ENCODE measurements around the gene TOR1B.
A peak's percentile ranks its signal among the peaks of the same experiment; 100 is the strongest.

The TOR1B gene

DNA sequence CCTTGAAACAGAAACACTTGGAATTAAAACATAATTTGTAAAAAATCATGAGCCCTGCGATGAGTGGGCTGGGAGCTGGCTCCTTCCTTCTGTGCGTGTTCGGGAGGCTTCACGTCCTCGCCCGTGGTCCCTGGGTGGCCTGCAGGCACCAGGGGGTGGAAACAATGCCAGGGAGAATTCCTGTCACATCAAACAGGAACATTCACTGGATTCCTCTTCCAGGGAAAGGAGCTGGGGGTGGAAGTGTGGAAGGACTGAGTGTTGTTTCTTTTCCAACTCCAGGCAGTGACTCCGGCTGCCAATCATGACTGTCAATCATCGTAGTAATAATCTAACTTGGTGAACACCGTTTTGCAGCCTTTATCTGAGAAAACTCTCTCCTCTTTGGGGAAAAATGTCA is 10.7 kb downstream of the TOR1B start:
- H3K4me1 ChIP-seq (ENCODE audit: control insufficient read depth, insufficient read depth, low read length), result no peaks in the 10 kb centered on the region
- H3K27ac ChIP-seq (ENCODE audit: low read length), result no peak overlapping the region
- no peak overlapping the region for H3K9ac ChIP-seq (ENCODE audit: low read length in 2 of 2)
- H3K9me3 ChIP-seq (ENCODE audit: control insufficient read depth in 2 of 2, low read length in 2 of 2), result no peaks in the 10 kb centered on the region
- no peak overlapping the region for H3K4me3 ChIP-seq (ENCODE audit: low read length in 2 of 2)
- H3K36me3 ChIP-seq (ENCODE audit: control insufficient read depth in 2 of 2, insufficient read depth in 2 of 2, low read length in 2 of 2), result peaks cover 36 to 58% of the 10 kb centered on the region in 2 donors
- no peaks in the 10 kb centered on the region for H3K27me3 ChIP-seq (ENCODE audit: control insufficient read depth in 1 of 2, insufficient read depth in 2 of 2, low read length in 2 of 2)

- Histone ChIP-seq H3K4me1 (ENCODE audit: control insufficient read depth, insufficient read depth, low read length) (no peaks in the 10 kb centered on the region), H3K9ac (ENCODE audit: low read length in 2 of 2) (no peak overlapping the region), H3K4me3 (ENCODE audit: low read length in 2 of 2) (no peak overlapping the region), H3K27me3 (ENCODE audit: control insufficient read depth in 1 of 2, insufficient read depth in 2 of 2, low read length in 2 of 2) (no peaks in the 10 kb centered on the region), H3K9me3 (ENCODE audit: control insufficient read depth in 2 of 2, low read length in 2 of 2) (no peaks in the 10 kb centered on the region), H3K27ac (ENCODE audit: low read length) (no peak overlapping the region), H3K36me3 (ENCODE audit: control insufficient read depth in 2 of 2, insufficient read depth in 2 of 2, low read length in 2 of 2) (peaks cover 39 to 55% of the 10 kb centered on the region in 2 donors)
Observed at GRCh38 chr9:129814432-129815223, 11.6 kb downstream of the TOR1B start.

GRCh38 chr9:129815278-129815677 is 12.3 kb downstream of the TOR1B start:
- Histone ChIP-seq H3K36me3 (ENCODE audit: control insufficient read depth in 2 of 2, insufficient read depth in 2 of 2, low read length in 2 of 2) (peaks cover 36 to 55% of the 10 kb centered on the region in 2 donors), H3K4me1 (ENCODE audit: control insufficient read depth, insufficient read depth, low read length) (no peaks in the 10 kb centered on the region), H3K27ac (ENCODE audit: low read length) (no peak overlapping the region), H3K4me3 (ENCODE audit: low read length in 2 of 2) (no peak overlapping the region), H3K27me3 (ENCODE audit: control insufficient read depth in 1 of 2, insufficient read depth in 2 of 2, low read length in 2 of 2) (no peaks in the 10 kb centered on the region), H3K9ac (ENCODE audit: low read length in 2 of 2) (no peak overlapping the region), H3K9me3 (ENCODE audit: control insufficient read depth in 2 of 2, low read length in 2 of 2) (no peaks in the 10 kb centered on the region)

DNA sequence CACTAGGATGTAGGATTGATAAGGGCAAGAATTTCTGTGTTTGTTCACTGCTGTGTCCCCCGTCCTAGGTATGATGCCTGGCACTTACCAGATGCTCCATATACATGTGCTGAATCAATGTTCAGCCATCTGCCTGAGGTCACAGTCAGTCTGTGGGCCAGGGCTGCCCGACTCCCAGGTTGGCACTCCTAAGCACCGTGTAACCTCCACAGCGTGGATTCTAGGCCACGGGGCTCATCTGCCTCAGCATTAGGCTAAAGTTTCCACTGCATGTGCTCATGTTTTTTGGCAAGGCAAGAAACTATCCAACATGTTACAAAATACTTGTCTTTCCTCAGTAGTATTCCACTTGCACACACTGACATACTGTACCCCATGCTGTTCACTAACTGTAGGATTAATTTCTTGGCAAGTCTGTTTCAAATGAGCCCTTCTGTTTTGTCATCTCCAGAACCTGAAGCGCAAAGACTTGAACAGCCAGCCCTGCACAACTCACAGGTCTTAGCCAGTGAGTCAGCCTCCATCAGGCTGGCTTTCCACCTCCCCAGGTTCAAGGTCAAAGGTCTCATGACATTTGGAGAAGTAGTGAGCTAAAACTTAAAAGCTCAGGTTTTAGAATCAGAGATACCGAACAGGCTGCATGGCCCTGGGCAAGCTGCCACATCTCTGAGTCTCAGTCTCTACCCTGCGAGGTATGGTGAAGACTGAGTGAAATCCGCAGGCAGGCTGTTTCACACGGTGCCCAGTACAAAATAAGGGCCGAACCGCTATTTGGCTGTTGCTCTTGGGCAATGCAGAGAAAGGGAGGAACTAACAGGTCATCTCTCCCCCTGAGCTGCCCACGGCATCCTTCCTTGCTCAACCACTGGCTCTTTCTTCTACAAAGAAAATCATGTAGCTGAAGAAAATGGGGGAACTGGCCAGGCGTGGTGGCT is 13.8 kb downstream of the TOR1B start:
- Histone ChIP-seq H3K27me3 (ENCODE audit: control insufficient read depth in 1 of 2, insufficient read depth in 2 of 2, low read length in 2 of 2) (no peaks in the 10 kb centered on the region), H3K9me3 (ENCODE audit: control insufficient read depth in 2 of 2, low read length in 2 of 2) (no peaks in the 10 kb centered on the region), H3K9ac (ENCODE audit: low read length in 2 of 2) (no peak overlapping the region), H3K27ac (ENCODE audit: low read length) (no peak overlapping the region), H3K36me3 (ENCODE audit: control insufficient read depth in 2 of 2, insufficient read depth in 2 of 2, low read length in 2 of 2) (peaks cover 34 to 56% of the 10 kb centered on the region in 2 donors), H3K4me3 (ENCODE audit: low read length in 2 of 2) (no peak overlapping the region), H3K4me1 (ENCODE audit: control insufficient read depth, insufficient read depth, low read length) (no peaks in the 10 kb centered on the region)

- Histone ChIP-seq H3K27me3 (ENCODE audit: control insufficient read depth in 1 of 2, insufficient read depth in 2 of 2, low read length in 2 of 2) (no peaks in the 10 kb centered on the region), H3K36me3 (ENCODE audit: control insufficient read depth in 2 of 2, insufficient read depth in 2 of 2, low read length in 2 of 2) (peaks cover 21 to 29% of the 10 kb centered on the region in 2 donors), H3K9ac (ENCODE audit: low read length in 2 of 2) (peak overlapping the region in 1 of 2 donors; percentile 79), H3K4me3 (ENCODE audit: low read length in 2 of 2) (peak overlapping the region; percentile 41 to 84), H3K9me3 (ENCODE audit: control insufficient read depth in 2 of 2, low read length in 2 of 2) (no peaks in the 10 kb centered on the region), H3K4me1 (ENCODE audit: control insufficient read depth, insufficient read depth, low read length) (peaks cover 9% of the 10 kb centered on the region), H3K27ac (ENCODE audit: low read length) (no peak overlapping the region)
Observed at GRCh38 chr9:129822898-129823541, 20.0 kb downstream of the TOR1B start.

DNA sequence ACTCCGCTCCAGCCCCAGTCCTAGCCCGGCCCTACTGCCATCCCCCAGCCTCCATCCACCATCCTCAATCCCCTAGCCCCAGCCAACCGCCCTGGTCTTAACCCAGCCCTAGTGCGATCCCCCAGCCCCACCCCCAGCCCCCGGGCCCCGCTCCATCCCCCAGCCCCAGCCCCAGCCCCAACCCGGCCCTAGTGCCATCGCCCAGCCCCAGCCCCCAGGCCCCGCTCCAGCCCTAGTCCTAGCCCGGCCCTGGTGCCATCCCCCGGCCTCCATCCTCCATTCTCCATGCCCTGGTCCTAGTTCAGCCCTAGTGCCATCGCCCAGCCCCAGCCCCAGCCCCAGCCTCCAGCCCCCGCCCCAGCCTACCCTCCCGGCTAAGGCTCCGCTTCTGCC is 20.6 kb downstream of the TOR1B start:
- Histone ChIP-seq H3K9ac (ENCODE audit: low read length in 2 of 2) (peak overlapping the region; percentile 42 to 69), H3K4me1 (ENCODE audit: control insufficient read depth, insufficient read depth, low read length) (peaks cover 9% of the 10 kb centered on the region), H3K4me3 (ENCODE audit: low read length in 2 of 2) (peak overlapping the region; percentile 76 to 84), H3K27ac (ENCODE audit: low read length) (peak overlapping the region; percentile 24), H3K36me3 (ENCODE audit: control insufficient read depth in 2 of 2, insufficient read depth in 2 of 2, low read length in 2 of 2) (peaks cover 18 to 26% of the 10 kb centered on the region in 2 donors), H3K27me3 (ENCODE audit: control insufficient read depth in 1 of 2, insufficient read depth in 2 of 2, low read length in 2 of 2) (no peaks in the 10 kb centered on the region), H3K9me3 (ENCODE audit: control insufficient read depth in 2 of 2, low read length in 2 of 2) (no peaks in the 10 kb centered on the region)

- H3K4me3 ChIP-seq (ENCODE audit: low read length in 2 of 2), result peak within 1 kb of the TSS; percentile 76 to 84
- H3K9me3 ChIP-seq (ENCODE audit: control insufficient read depth in 2 of 2, low read length in 2 of 2), result no peaks in the 10 kb centered on the region
- H3K9ac ChIP-seq (ENCODE audit: low read length in 2 of 2), result peak within 1 kb of the TSS; percentile 42 to 79
- H3K27ac ChIP-seq (ENCODE audit: low read length), result peak within 1 kb of the TSS; percentile 24
- H3K27me3 ChIP-seq (ENCODE audit: control insufficient read depth in 1 of 2, insufficient read depth in 2 of 2, low read length in 2 of 2), result no peaks in the 10 kb centered on the region
- peaks cover 9% of the 10 kb centered on the region for H3K4me1 ChIP-seq (ENCODE audit: control insufficient read depth, insufficient read depth, low read length)
- peaks cover 18 to 27% of the 10 kb centered on the region in 2 donors for H3K36me3 ChIP-seq (ENCODE audit: control insufficient read depth in 2 of 2, insufficient read depth in 2 of 2, low read length in 2 of 2)
Observed at GRCh38 chr9:129823935-129824601, 21.1 kb downstream of the TOR1B start, which contains the start of gene TOR1A. TSS of gene TOR1A (minus strand) at chr9:129824136. CDS start at chr9:129824085, 51 bp downstream.

DNA sequence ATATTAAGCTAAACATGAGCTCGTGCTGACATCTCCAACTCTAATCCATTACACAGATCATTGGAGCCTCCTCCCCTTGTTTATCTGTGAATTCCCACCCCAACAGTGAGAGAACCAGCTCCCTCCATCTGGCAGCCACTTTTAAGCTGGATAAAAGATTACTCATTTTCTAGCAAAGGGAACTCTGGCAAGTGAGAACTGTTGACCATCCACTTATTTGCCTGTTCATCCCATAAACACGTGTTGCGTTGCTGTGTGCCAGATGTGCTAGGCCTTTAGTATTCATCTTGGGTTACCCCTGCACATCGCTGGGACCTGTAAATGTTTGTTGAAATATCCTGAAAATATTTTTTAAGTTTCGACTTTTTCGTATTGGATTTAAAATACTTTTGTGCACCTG is 23.4 kb downstream of the TOR1B start:
- no peaks in the 10 kb centered on the region for H3K27me3 ChIP-seq (ENCODE audit: control insufficient read depth in 1 of 2, insufficient read depth in 2 of 2, low read length in 2 of 2)
- no peaks in the 10 kb centered on the region for H3K9me3 ChIP-seq (ENCODE audit: control insufficient read depth in 2 of 2, low read length in 2 of 2)
- H3K4me3 ChIP-seq (ENCODE audit: low read length in 2 of 2), result no peak overlapping the region
- peaks cover 9% of the 10 kb centered on the region for H3K4me1 ChIP-seq (ENCODE audit: control insufficient read depth, insufficient read depth, low read length)
- H3K9ac ChIP-seq (ENCODE audit: low read length in 2 of 2), result no peak overlapping the region
- H3K27ac ChIP-seq (ENCODE audit: low read length), result no peak overlapping the region
- H3K36me3 ChIP-seq (ENCODE audit: control insufficient read depth in 2 of 2, insufficient read depth in 2 of 2, low read length in 2 of 2), result peaks cover 30 to 41% of the 10 kb centered on the region in 2 donors

- H3K36me3 ChIP-seq (ENCODE audit: control insufficient read depth in 2 of 2, insufficient read depth in 2 of 2, low read length in 2 of 2), result peaks cover 32 to 43% of the 10 kb centered on the region in 2 donors
- no peak overlapping the region for H3K9ac ChIP-seq (ENCODE audit: low read length in 2 of 2)
- H3K27ac ChIP-seq (ENCODE audit: low read length), result no peak overlapping the region
- no peaks in the 10 kb centered on the region for H3K9me3 ChIP-seq (ENCODE audit: control insufficient read depth in 2 of 2, low read length in 2 of 2)
- H3K27me3 ChIP-seq (ENCODE audit: control insufficient read depth in 1 of 2, insufficient read depth in 2 of 2, low read length in 2 of 2), result no peaks in the 10 kb centered on the region
- no peak overlapping the region for H3K4me3 ChIP-seq (ENCODE audit: low read length in 2 of 2)
- peaks cover 9% of the 10 kb centered on the region for H3K4me1 ChIP-seq (ENCODE audit: control insufficient read depth, insufficient read depth, low read length)
Observed at GRCh38 chr9:129826759-129827158, 23.8 kb downstream of the TOR1B start.

DNA sequence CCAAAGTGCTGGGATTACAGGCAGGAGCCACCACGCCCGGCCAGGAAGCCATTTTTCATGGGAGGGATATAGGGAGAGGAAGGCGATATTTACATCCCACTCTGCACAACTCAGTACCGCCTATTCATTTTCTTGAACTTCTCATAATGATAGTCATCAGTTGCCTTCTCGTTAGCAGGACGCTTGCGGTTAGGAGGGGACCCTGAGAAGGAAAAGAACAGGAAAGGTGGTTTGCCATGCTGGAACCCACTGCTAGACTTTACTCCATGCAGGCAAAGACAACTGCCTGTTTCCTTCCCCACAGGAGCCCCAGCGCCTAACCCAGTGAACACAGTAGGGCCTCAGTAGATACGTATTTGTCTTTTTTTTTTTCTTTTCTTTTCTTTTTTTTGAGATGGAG is 25.1 kb downstream of the TOR1B start:
- Histone ChIP-seq H3K36me3 (ENCODE audit: control insufficient read depth in 2 of 2, insufficient read depth in 2 of 2, low read length in 2 of 2) (peaks cover 34 to 37% of the 10 kb centered on the region in 2 donors), H3K4me3 (ENCODE audit: low read length in 2 of 2) (no peak overlapping the region), H3K9me3 (ENCODE audit: control insufficient read depth in 2 of 2, low read length in 2 of 2) (no peaks in the 10 kb centered on the region), H3K9ac (ENCODE audit: low read length in 2 of 2) (no peak overlapping the region), H3K27me3 (ENCODE audit: control insufficient read depth in 1 of 2, insufficient read depth in 2 of 2, low read length in 2 of 2) (no peaks in the 10 kb centered on the region), H3K4me1 (ENCODE audit: control insufficient read depth, insufficient read depth, low read length) (peaks cover 2% of the 10 kb centered on the region), H3K27ac (ENCODE audit: low read length) (no peak overlapping the region)
